Smooth muscle cell (in vitro differentiated cells): ENCODE measurements around the gene NME7. TPM values are rescaled to one million over a fixed set of nuclear protein-coding genes. Genes with fewer than 3 reads are reported as not detected.

Source experiments
- DNase-seq: peaks from one replicate; lab custom pipeline; 2025; ENCODE audit not compliant: unreplicated experiment; lab: John Stamatoyannopoulos, UW
- H2AFZ ChIP-seq: fragments of 200-600 bp; sonication (generic); 2 replicates; pipeline ENCODE4 v1.6.0; 2016; ENCODE audit warnings: antibody characterized with exemption, low read depth, mild to moderate bottlenecking
- H3F3A ChIP-seq: fragments of 200-600 bp; sonication (generic); 2 replicates; pipeline ENCODE4 v1.6.0; 2017; ENCODE audit warnings: antibody characterized with exemption, low read depth
- H3K27ac ChIP-seq: fragments of 200-600 bp; sonication (generic); 2 replicates; pipeline ENCODE4 v1.5.1; 2016; ENCODE audit warnings: low read depth, mild to moderate bottlenecking
- H3K27me3 ChIP-seq: fragments of 200-600 bp; sonication (generic); 2 replicates; pipeline ENCODE4 v1.6.1; 2016; ENCODE audit warnings: low read depth, mild to moderate bottlenecking
- H3K36me3 ChIP-seq: fragments of 200-600 bp; sonication (generic); 2 replicates; pipeline ENCODE4 v1.5.1; 2016; ENCODE audit warnings: low read depth
- H3K4me1 ChIP-seq: fragments of 200-600 bp; sonication (generic); 2 replicates; pipeline ENCODE4 v1.5.1; 2016; ENCODE audit warnings: low read depth
- H3K4me2 ChIP-seq: fragments of 200-600 bp; sonication (generic); 2 replicates; pipeline ENCODE4 v1.6.0; 2016; ENCODE audit warnings: mild to moderate bottlenecking
- H3K4me3 ChIP-seq: fragments of 200-600 bp; sonication (generic); 2 replicates; pipeline ENCODE4 v1.5.1; 2016; ENCODE audit warnings: mild to moderate bottlenecking
- H3K79me2 ChIP-seq: fragments of 200-600 bp; sonication (generic); 2 replicates; pipeline ENCODE4 v1.6.0; 2016; ENCODE audit warnings: low read depth, mild to moderate bottlenecking
- H3K9ac ChIP-seq: fragments of 200-600 bp; sonication (generic); 2 replicates; pipeline ENCODE4 v1.6.0; 2016; ENCODE audit warnings: low read depth
- H3K9me3 ChIP-seq: fragments of 200-600 bp; sonication (generic); replicated peaks from 2 replicates; pipeline ENCODE4 v1.5.1; 2016; ENCODE audit warnings: low read depth
- H4K20me1 ChIP-seq: fragments of 200-600 bp; sonication (generic); 2 replicates; pipeline ENCODE4 v1.6.0; 2016; ENCODE audit warnings: low read depth
- CTCF ChIP-seq: fragments of 200-600 bp; sonication (generic); IDR thresholded peaks from 2 replicates; pipeline ENCODE4 v1.5.1; 2017; ENCODE audit warnings: borderline replicate concordance, mild to moderate bottlenecking, antibody characterized with exemption; ENCODE audit not compliant: insufficient read depth, poor library complexity, severe bottlenecking
- WGBS: methylation state at CpG from one replicate; pipeline ENCODE4 v1.1.7; 2016; ENCODE audit warnings: low lambda C conversion rate; 5-methylcytosine and 5-hydroxymethylcytosine counted together
- polyA plus RNA-seq: library from polyadenylated mRNA; unstranded; fragments of >200 nt; fragmentation: Nextera tagmentation; extraction: Ambion mirVana; gene quantifications from 2 replicates; pipeline ENCODE4 v1.2.1, GENCODE V29; 2016
- total RNA-seq: library from RNA; depleted of rRNA; stranded (reverse); fragments of >200 nt; gene quantifications from 2 replicates; pipeline ENCODE4 v1.2.3, GENCODE V29; 2014

Gene NME7
- total and polyA plus RNA-seq, 2 experiments from 2014 or later = 26.5 to 77.8 TPM

GRCh38 chr1:169260478-169261151 lies 107.0 kb downstream of the NME7 start:
- Histone ChIP-seq H3K9ac (no peak overlapping the region), H3K27ac (no peak overlapping the region), H3K79me2 (no peaks in the 10 kb centered on the region), H3F3A (no peaks in the 10 kb centered on the region), H3K4me2 (no peak overlapping the region), H4K20me1 (no peaks in the 10 kb centered on the region), H2AFZ (no peak overlapping the region), H3K36me3 (peaks cover 13% of the 10 kb centered on the region), H3K4me1 (no peaks in the 10 kb centered on the region), H3K27me3 (no peaks in the 10 kb centered on the region), H3K4me3 (no peak overlapping the region), H3K9me3 (peaks cover 8% of the 10 kb centered on the region)
- WGBS = 98% methylated on average over 2 of the region's 2 CpGs
- no peak for TF ChIP-seq CTCF
- no peak for DNase-seq

DNA sequence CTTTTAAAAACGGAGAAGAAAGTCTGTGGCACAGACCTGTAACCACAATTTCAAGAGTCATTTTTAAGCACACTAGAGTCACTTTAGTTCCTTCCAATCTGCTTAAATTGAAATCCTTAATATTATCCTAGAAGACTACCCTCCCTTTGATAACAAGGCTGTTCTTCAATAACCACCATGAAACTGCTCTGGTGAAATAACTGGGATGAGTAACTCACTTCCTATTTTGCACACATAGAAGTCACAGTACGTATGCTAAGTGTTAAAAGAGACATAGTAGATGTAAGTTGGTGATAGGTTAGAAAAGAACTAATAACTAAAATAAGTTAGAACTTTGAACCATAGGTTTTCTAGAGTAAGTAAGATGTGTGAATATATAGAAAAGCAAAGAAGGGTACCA lies 107.8 kb downstream of the NME7 start:
- 93% methylated on average over 2 of the region's 2 CpGs for WGBS
- no peaks in the 10 kb centered on the region for H3K27me3 ChIP-seq
- H3K4me2 ChIP-seq = no peak overlapping the region
- H3K27ac ChIP-seq = no peak overlapping the region
- peaks cover 8% of the 10 kb centered on the region for H3K9me3 ChIP-seq
- H3K4me1 ChIP-seq = no peaks in the 10 kb centered on the region
- no peak overlapping the region for H3K9ac ChIP-seq
- no peaks in the 10 kb centered on the region for H4K20me1 ChIP-seq
- no peaks in the 10 kb centered on the region for H3K79me2 ChIP-seq
- TF ChIP-seq CTCF = no peak
- H3K36me3 ChIP-seq = peaks cover 13% of the 10 kb centered on the region
- H2AFZ ChIP-seq = no peak overlapping the region
- H3F3A ChIP-seq = no peaks in the 10 kb centered on the region
- DNase-seq = no peak
- no peak overlapping the region for H3K4me3 ChIP-seq

- Histone ChIP-seq H3K4me3 (no peak overlapping the region), H3K4me1 (no peaks in the 10 kb centered on the region), H4K20me1 (no peaks in the 10 kb centered on the region), H3K79me2 (no peaks in the 10 kb centered on the region), H3F3A (no peaks in the 10 kb centered on the region), H2AFZ (no peak overlapping the region), H3K27me3 (no peaks in the 10 kb centered on the region), H3K36me3 (no peaks in the 10 kb centered on the region), H3K27ac (no peak overlapping the region), H3K9ac (no peak overlapping the region), H3K9me3 (no peaks in the 10 kb centered on the region), H3K4me2 (no peak overlapping the region)
- no peak for TF ChIP-seq CTCF
- WGBS = 91% methylated on average over 3 of the region's 3 CpGs
- DNase-seq = no peak
These were observed 116.8 kb downstream of the NME7 start for GRCh38 chr1:169250795-169251194.

DNA sequence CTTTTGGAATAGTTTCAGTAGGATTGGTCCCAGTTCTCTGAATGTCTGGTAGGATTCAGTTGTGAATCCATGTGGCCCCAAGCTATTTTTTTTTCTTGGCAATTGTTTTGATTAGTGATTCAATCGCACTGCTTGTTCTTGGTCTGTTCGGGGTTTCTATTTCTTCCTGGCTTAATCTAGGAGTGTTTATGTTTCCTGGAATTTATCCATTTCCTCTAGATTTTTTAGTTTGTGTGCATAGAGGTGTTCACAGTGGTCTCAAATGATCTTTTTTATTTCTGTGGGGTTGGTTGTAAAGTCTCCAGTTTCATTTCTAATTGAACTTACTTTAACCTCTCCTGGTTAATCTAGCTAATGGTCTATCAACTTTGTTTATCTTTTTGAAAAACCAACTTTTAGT lies 117.6 kb downstream of the NME7 start:
- no peaks in the 10 kb centered on the region for H3K79me2 ChIP-seq

More for the DNA sequence above, 117.6 kb downstream of the NME7 start:
- Histone ChIP-seq H3K27me3 (no peaks in the 10 kb centered on the region), H3F3A (no peaks in the 10 kb centered on the region), H3K4me3 (no peak overlapping the region), H4K20me1 (no peaks in the 10 kb centered on the region), H3K9me3 (no peaks in the 10 kb centered on the region), H2AFZ (no peak overlapping the region), H3K9ac (no peak overlapping the region), H3K4me1 (no peaks in the 10 kb centered on the region), H3K4me2 (no peak overlapping the region), H3K27ac (no peak overlapping the region), H3K36me3 (no peaks in the 10 kb centered on the region)
- 69% methylated on average over 2 of the region's 2 CpGs for WGBS
- no peak for TF ChIP-seq CTCF
- no peak for DNase-seq
